Erythroblast (primary cell): Measurements from ENCODE around the gene CCDC12.

Experiments used
- GATA1 ChIP-seq: IDR thresholded peaks from 2 replicates; pipeline ENCODE4 v1.6.1; 2011; ENCODE audit warnings: low read depth, mild to moderate bottlenecking, control low read depth, low read length, moderate library complexity
- POLR2A ChIP-seq: IDR thresholded peaks from 2 replicates; pipeline ENCODE4 v1.6.1; 2011; ENCODE audit warnings: mild to moderate bottlenecking, low read length

DNA sequence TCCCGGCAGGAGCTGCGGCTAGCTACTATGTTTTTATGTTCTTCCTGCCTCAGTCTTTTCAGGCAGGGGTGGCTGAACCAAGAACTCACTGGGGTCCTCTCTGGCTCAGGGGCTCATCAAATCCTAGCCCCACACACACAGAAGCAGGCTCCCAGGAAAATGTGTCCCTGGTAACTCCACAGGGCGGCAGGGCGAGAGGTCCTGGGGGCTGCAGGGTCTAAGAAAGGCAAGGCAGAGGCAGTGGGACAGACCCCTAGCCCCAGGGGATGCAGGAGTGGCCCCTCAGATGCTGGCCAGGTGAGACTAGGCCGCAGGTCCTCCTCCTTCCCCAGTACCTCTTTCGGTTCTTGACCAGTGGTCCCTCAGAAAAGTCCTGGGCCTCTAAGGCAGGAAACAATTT lies 50.1 kb downstream of the CCDC12 start:
- TF ChIP-seq POLR2A, result no peak
- TF ChIP-seq GATA1, result no peak
